Ramos (cell line): ENCODE data around the gene NOS1AP.

Source experiments
- in situ Hi-C: fragments of 300-500 bp; cut with MboI; formaldehyde crosslinking; loops from one replicate; pipeline ENCODE4 v1.14.3; 2022; ENCODE audit warnings: low sequenced_read_pairs; ENCODE audit not compliant: unreplicated experiment

The NOS1AP gene

GRCh38 chr1:162372159-162373071 is 302.9 kb downstream of the NOS1AP start:
- in situ Hi-C loops: no loop called here

- in situ Hi-C loops: no loop called here
Measured at GRCh38 chr1:162373072-162373427, 303.6 kb downstream of the NOS1AP start.

GRCh38 chr1:162373541-162374260 is 304.2 kb downstream of the NOS1AP start:
- in situ Hi-C loops: no loop called here

GRCh38 chr1:162374406-162374805 is 304.9 kb downstream of the NOS1AP start:
- in situ Hi-C loops: no loop called here

DNA sequence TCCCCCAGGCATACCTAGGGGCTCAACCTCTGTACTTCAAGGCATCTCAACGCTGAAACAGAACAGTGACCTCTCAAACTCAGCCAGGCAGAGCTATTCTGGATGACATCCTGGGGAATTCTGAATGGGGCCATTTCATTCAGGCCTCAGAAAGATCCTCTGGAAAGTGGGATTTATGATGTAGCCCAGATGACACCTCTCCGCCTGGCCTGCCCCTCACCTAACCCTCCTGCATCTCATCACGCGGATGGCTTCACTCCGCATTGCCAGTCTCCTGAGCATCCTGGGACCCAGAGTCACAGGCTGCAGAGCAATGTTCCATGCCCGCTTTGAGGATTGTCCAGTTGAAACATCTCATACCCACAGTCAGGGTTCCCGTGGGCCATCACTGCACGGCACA is 306.0 kb downstream of the NOS1AP start:
- in situ Hi-C loops: no loop called here

GRCh38 chr1:162376691-162377090 is 307.2 kb downstream of the NOS1AP start, which contains the start of gene SPATA46:
Gene SPATA46 (minus strand): TSS chr1:162376854. CDS start chr1:162376790, 64 bp downstream.
- in situ Hi-C loops: no loop called here

DNA sequence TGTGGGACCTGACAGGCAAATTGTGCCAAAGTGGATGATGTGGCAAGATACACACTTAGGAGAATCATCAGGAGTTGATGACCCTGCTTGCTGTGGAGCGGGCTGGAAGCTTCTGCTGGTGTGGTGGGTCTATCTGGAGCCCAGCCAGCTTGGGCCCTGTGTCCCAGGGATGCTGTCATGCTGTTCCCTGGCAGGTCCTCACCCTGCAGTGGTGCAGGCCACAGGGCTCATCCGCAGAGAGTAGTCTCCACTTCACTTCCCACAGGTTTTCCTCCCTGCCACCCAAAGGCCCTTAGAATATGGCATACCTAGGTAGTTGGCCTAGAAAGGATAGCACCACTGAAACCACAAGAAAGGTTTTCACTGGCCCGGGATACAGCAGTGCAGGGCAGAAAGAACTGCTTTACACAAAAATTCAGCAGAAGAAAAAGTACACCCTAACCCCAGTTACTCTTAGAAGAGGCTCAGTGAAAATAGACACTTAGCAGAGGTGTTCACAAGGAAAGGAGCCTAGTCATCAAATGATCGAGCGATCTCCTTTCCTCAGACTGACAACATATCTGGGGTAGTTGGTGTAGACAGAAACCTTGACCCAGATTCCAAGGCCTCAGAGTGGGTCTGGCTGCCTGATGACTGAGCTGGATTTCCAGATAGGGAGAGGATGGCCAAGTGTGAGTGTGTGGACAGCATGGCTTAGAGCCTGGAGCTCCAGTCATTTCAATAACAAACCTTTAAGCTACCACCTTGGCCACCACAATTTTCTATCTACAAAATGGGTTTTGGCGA is 310.8 kb downstream of the NOS1AP start:
- in situ Hi-C loops: no loop called here

- in situ Hi-C loops: no loop called here
Measured at GRCh38 chr1:162381383-162381782, 311.9 kb downstream of the NOS1AP start, which contains the start of gene C1orf226. Gene C1orf226 (plus strand): TSS chr1:162381728. CDS start chr1:162381902, 174 bp downstream.

GRCh38 chr1:162381941-162382750 is 312.7 kb downstream of the NOS1AP start:
- in situ Hi-C loops: no loop called here

DNA sequence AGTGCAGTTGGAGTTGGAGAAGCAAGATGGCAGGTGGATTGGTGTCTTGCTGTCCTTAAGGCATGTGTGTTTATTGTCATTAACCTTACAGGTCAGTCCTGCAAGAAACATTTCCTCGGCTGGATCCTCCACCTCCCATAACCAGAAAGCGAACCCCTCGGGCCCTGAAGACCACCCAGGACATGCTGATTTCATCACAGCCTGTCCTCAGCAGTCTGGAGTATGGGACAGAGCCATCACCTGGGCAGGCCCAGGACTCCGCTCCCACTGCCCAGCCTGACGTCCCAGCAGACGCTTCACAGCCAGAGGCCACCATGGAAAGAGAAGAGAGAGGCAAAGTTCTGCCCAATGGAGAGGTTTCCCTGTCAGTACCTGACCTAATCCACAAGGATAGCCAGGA is 313.6 kb downstream of the NOS1AP start:
- in situ Hi-C loops: no loop called here

GRCh38 chr1:162383516-162383915 is 314.0 kb downstream of the NOS1AP start:
- in situ Hi-C loops: no loop called here

- in situ Hi-C loops: no loop called here
Measured at GRCh38 chr1:162384116-162384515, 314.6 kb downstream of the NOS1AP start.

- in situ Hi-C loops: no loop called here
Measured at GRCh38 chr1:162384601-162385279, 315.2 kb downstream of the NOS1AP start.

DNA sequence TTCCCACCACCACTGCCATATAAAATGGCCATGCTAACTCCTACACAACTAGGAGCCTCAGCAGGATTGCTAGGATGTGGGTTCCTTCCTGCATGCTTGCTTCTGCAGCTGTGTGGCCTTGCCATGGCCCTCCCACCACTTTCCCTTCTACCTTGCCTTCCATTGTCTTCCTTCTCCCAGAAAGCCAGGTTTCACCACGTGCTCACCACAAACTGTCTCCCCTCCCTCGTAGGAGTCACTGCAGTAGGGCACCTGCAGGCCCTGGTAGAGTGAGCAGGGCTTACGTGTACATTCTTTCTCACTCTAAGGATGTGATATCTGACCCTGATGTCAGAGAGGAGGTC is 315.8 kb downstream of the NOS1AP start:
- in situ Hi-C loops: no loop called here

GRCh38 chr1:162385702-162386101 is 316.2 kb downstream of the NOS1AP start:
- in situ Hi-C loops: no loop called here

DNA sequence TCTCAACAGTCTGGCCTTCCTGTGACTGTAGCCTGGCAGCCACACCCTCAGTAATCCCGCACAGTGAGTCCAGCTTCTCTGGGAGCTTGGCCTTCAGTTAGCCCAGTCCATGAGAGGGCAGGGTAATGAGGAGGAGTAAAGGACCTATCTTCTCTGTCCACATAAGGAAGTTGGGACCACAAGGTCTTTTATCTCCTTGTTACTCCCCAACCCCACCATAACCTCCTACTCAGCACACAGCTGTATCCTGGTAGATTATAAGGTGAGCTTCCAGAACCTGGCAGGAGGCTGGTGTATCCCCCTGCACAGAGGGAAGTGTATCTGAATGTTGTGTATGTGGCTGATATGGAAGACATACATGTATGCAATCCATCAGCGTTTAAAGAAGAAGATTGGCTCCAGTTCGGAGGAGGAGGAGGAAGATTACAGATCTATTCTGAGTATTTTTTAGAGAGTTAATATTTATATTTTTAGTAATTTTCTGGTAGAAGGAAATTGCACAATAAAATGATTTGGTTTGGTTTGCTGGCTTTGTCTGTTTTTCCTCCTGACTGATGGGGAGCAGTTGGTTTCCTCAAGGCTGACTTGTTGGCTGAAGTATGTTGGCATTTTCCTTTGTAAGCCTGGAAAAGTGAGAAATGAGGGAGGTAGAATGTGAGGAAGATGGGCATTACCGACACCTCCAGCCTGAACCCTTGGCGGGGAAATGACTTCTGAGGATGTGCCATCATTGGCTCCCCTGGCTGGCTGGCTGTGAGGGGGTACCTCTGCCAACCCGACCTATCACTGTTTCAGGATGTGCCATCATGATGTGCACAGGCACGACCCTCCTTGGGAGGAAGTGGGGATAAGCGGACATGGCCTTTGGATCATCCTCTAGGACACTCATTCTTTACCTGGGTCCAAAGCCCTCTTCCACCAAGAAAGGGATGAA is 317.1 kb downstream of the NOS1AP start:
- in situ Hi-C loops: no loop called here

DNA sequence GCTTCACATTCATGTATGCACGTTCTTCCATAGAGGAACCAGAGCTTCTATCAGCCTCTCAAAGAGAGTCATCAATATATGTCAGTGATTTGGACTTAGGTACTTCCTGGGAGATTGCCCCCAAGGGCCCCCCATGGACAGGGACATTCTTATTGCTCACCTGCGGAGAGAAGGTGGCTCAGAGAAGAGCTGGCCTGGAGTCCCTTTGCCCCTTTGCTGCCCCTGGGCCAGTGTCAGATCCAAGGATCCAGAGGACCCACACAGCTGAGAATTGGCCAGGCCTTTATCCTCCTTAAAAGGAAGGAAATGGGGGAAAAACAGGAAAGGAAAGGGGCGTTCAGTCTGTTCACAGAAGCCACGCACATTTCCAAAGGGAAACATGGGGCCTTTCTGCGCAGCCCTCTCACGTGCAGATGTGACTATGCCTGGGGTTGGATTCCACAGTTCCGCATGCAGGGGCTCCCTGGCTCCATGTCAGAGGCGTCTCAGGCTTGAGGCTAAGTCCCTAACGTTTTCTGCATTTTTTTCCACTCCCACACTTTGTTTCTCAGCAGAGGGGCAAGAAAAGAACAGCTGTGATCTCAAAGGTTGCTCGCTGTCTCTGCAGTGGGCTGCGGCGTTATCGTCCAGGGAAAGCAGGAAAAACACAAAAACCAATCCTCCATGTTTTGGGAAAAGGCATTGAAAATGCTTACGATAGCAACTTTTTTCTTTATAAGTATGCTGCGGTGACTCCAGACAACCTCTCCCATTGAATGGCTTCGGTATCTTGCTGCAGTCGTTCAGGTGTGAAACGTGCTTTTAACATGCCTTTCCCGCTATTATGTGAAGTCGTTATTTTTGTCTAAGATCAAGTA is 318.0 kb downstream of the NOS1AP start:
- in situ Hi-C loops: no loop called here
